Activated naive CD4-positive, alpha-beta T cell treated with anti-CD3 and anti-CD28 coated beads, Interleukin-2, amount 50 U/mL, for 24 hours (primary cell): ENCODE data around the gene SGK2.

Experiments
- H3K27ac Mint-ChIP-seq: one replicate; pipeline ENCODE4 v1.8.0; 2021; ENCODE audit warnings: mild to moderate bottlenecking, mixed read lengths
- H3K27me3 Mint-ChIP-seq: one replicate; pipeline ENCODE4 v1.8.0; 2021; ENCODE audit warnings: mixed read lengths
- H3K36me3 Mint-ChIP-seq: one replicate; pipeline ENCODE4 v1.8.0; 2021; ENCODE audit warnings: mixed read lengths
- H3K4me1 Mint-ChIP-seq: one replicate; pipeline ENCODE4 v1.8.0; 2021; ENCODE audit warnings: mixed read lengths
- H3K4me3 Mint-ChIP-seq: one replicate; pipeline ENCODE4 v1.8.0; 2021; ENCODE audit warnings: mild to moderate bottlenecking, mixed read lengths
- H3K9me3 Mint-ChIP-seq: one replicate; pipeline ENCODE4 v1.8.0; 2021; ENCODE audit warnings: mixed read lengths

The SGK2 gene

GRCh38 chr20:43543138-43543537 is 15.7 kb upstream of the SGK2 start:
- no peak overlapping the region for H3K27ac Mint-ChIP-seq
- H3K27me3 Mint-ChIP-seq: no peaks in the 10 kb centered on the region
- peaks cover 2% of the 10 kb centered on the region for H3K36me3 Mint-ChIP-seq
- H3K4me3 Mint-ChIP-seq: no peak overlapping the region
- no peaks in the 10 kb centered on the region for H3K4me1 Mint-ChIP-seq
- no peaks in the 10 kb centered on the region for H3K9me3 Mint-ChIP-seq

DNA sequence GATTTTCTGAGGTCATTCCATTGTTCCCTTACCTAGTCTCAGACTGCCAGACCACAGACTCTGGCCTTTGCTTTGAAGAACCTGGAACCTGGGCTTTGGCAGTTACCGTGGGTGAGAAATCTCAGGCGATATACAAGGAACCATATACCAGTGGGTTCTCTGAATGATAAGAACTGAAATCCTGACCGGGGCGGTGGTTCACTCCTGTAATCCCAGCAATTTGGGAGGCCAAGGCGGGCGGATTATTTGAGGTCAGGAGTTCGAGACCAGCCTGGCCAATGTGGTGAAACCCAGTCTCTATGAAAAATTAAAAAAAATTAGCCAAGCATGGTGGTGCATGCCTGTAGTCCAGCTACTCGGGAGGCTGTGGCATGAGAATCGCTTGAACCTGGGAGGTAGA is 14.3 kb upstream of the SGK2 start:
- Mint-ChIP-seq H3K27me3 (no peaks in the 10 kb centered on the region), H3K4me3 (no peak overlapping the region), H3K4me1 (no peaks in the 10 kb centered on the region), H3K9me3 (no peaks in the 10 kb centered on the region), H3K36me3 (peaks cover 2% of the 10 kb centered on the region), H3K27ac (no peak overlapping the region)

GRCh38 chr20:43545837-43546578 is 12.8 kb upstream of the SGK2 start:
- H3K36me3 Mint-ChIP-seq: peaks cover 2% of the 10 kb centered on the region
- no peak overlapping the region for H3K4me3 Mint-ChIP-seq
- no peaks in the 10 kb centered on the region for H3K9me3 Mint-ChIP-seq
- H3K27ac Mint-ChIP-seq: no peak overlapping the region
- no peaks in the 10 kb centered on the region for H3K4me1 Mint-ChIP-seq
- no peaks in the 10 kb centered on the region for H3K27me3 Mint-ChIP-seq

- H3K4me1 Mint-ChIP-seq: no peaks in the 10 kb centered on the region
- no peaks in the 10 kb centered on the region for H3K27me3 Mint-ChIP-seq
- no peak overlapping the region for H3K4me3 Mint-ChIP-seq
- no peak overlapping the region for H3K27ac Mint-ChIP-seq
- no peaks in the 10 kb centered on the region for H3K9me3 Mint-ChIP-seq
- peaks cover 5% of the 10 kb centered on the region for H3K36me3 Mint-ChIP-seq
Observed at GRCh38 chr20:43548273-43548880, 10.4 kb upstream of the SGK2 start.

GRCh38 chr20:43549416-43550065 is 9.3 kb upstream of the SGK2 start:
- peaks cover 5% of the 10 kb centered on the region for H3K36me3 Mint-ChIP-seq
- H3K27me3 Mint-ChIP-seq: no peaks in the 10 kb centered on the region
- no peaks in the 10 kb centered on the region for H3K9me3 Mint-ChIP-seq
- H3K4me3 Mint-ChIP-seq: no peak overlapping the region
- H3K4me1 Mint-ChIP-seq: no peaks in the 10 kb centered on the region
- no peak overlapping the region for H3K27ac Mint-ChIP-seq

- no peaks in the 10 kb centered on the region for H3K4me1 Mint-ChIP-seq
- no peaks in the 10 kb centered on the region for H3K9me3 Mint-ChIP-seq
- no peaks in the 10 kb centered on the region for H3K27me3 Mint-ChIP-seq
- peaks cover 5% of the 10 kb centered on the region for H3K36me3 Mint-ChIP-seq
- H3K27ac Mint-ChIP-seq: no peak overlapping the region
- no peak overlapping the region for H3K4me3 Mint-ChIP-seq
Observed at GRCh38 chr20:43550456-43550855, 8.4 kb upstream of the SGK2 start.

DNA sequence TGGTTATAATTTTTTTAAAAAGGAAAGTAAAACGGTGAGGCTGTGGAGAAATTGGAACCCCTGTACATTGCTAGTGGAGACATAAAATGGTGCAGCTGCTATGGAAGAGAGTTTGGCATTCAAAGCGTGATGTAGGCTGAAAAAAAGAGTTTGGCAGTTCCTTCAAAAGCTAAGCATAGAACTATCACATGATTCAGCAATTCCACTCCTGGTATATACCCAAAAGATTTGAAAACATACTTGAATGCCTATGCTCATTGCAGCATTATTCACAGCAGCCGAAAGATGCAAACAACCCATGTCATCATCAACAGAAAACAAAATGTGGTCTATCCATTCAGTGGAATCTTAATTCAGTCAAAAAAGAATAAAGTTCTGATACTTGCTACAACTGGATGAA is 4.5 kb upstream of the SGK2 start:
- Mint-ChIP-seq H3K27ac (no peak overlapping the region), H3K9me3 (no peaks in the 10 kb centered on the region), H3K4me1 (no peaks in the 10 kb centered on the region), H3K4me3 (no peak overlapping the region), H3K27me3 (no peaks in the 10 kb centered on the region), H3K36me3 (peaks cover 3% of the 10 kb centered on the region)

- no peaks in the 10 kb centered on the region for H3K36me3 Mint-ChIP-seq
- no peaks in the 10 kb centered on the region for H3K27me3 Mint-ChIP-seq
- H3K4me3 Mint-ChIP-seq: no peak overlapping the region
- no peaks in the 10 kb centered on the region for H3K9me3 Mint-ChIP-seq
- H3K27ac Mint-ChIP-seq: no peak overlapping the region
- no peaks in the 10 kb centered on the region for H3K4me1 Mint-ChIP-seq
Observed at GRCh38 chr20:43559147-43559987, 540 bp downstream of the SGK2 start.

- Mint-ChIP-seq H3K4me3 (no peak overlapping the region), H3K27me3 (no peaks in the 10 kb centered on the region), H3K4me1 (no peaks in the 10 kb centered on the region), H3K27ac (no peak overlapping the region), H3K9me3 (no peaks in the 10 kb centered on the region), H3K36me3 (no peaks in the 10 kb centered on the region)
Observed at GRCh38 chr20:43560974-43561373, 2.1 kb downstream of the SGK2 start.

DNA sequence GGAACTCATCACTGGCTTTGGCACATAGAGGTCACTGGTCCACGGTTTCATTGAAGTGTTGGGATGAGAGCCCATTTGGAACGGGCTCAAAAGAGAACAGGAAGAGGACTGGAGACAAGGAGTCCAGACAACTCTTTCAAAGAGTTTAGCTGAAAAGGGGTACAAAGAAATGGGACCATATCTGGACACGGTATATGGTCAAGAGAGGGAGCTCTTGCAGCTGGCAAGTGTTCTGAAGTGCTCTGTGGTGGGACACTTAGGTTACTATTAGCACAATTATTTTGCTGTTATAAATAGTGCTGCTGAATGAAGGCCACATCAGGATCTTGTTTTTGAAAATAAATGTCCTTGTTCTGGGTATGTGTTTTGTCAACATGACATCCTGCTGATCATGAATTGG is 4.6 kb downstream of the SGK2 start:
- Mint-ChIP-seq H3K4me3 (no peak overlapping the region), H3K27me3 (no peaks in the 10 kb centered on the region), H3K9me3 (no peaks in the 10 kb centered on the region), H3K4me1 (no peaks in the 10 kb centered on the region), H3K27ac (no peak overlapping the region), H3K36me3 (no peaks in the 10 kb centered on the region)

DNA sequence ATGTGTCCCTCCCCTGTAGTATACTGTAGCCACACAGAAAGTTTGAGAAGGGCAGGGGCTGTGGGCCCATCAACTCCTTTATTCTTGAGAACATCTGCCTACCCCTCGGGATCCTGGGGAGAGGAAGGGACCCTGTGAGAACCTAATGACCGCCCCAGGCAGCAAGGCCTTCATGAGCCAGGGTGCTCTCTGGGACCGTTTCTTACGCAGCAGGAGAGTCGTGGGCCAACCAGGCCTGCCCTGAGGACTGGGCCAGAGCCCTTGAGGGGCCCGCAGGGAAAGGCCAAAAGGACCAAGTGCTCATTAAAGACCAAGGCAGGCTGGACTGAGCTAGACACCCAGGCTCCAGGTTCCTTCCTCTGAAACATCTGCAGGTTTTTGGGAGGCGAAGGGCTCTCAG is 5.2 kb downstream of the SGK2 start:
- H3K27ac Mint-ChIP-seq: no peak overlapping the region
- H3K4me3 Mint-ChIP-seq: no peak overlapping the region

DNA sequence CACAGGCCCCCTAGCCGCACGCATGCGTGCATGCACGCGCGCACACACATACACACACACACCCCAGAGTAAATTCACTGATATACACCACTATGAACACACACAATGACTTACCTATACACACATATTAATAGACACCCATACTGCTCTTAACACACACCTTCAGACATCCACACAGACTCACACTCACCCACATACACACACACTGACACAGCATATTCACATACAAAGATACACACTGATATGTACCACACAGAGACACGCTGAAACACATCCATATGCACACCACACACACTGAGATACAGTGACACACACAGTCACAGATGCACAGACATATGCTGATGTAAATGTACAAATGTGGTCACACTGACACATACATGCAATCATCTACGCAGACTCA is 5.6 kb downstream of the SGK2 start:
- H3K27me3 Mint-ChIP-seq: no peaks in the 10 kb centered on the region

More for the DNA sequence above, 5.2 kb downstream of the SGK2 start:
- H3K9me3 Mint-ChIP-seq: no peaks in the 10 kb centered on the region
- H3K27me3 Mint-ChIP-seq: no peaks in the 10 kb centered on the region
- H3K4me1 Mint-ChIP-seq: no peaks in the 10 kb centered on the region
- no peaks in the 10 kb centered on the region for H3K36me3 Mint-ChIP-seq

GRCh38 chr20:43564993-43565757 is 6.3 kb downstream of the SGK2 start:
- Mint-ChIP-seq H3K36me3 (no peaks in the 10 kb centered on the region), H3K27ac (no peak overlapping the region), H3K9me3 (no peaks in the 10 kb centered on the region), H3K4me3 (no peak overlapping the region), H3K27me3 (no peaks in the 10 kb centered on the region), H3K4me1 (no peaks in the 10 kb centered on the region)

More for the DNA sequence above, 5.6 kb downstream of the SGK2 start:
- Mint-ChIP-seq H3K36me3 (no peaks in the 10 kb centered on the region), H3K4me1 (no peaks in the 10 kb centered on the region), H3K9me3 (no peaks in the 10 kb centered on the region), H3K4me3 (no peak overlapping the region), H3K27ac (no peak overlapping the region)

DNA sequence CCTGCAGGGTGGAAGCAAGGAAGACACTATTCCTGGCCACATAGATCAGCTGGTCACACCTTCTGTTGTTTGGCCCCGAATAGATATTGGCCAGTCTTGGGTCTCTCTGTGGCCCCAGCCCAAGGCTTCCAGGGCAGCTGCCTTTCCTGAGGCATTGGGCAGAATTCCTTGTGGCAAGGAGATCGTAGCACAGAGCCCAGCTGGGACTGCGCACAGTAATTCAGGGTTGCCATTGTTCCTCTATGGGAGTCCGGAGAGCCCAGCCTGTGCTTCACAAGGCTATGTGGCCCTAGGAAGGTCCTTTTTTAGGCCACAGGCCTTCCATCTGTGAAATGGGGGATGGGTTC is 6.9 kb downstream of the SGK2 start:
- Mint-ChIP-seq H3K36me3 (no peaks in the 10 kb centered on the region), H3K4me3 (no peak overlapping the region), H3K9me3 (no peaks in the 10 kb centered on the region), H3K27me3 (no peaks in the 10 kb centered on the region), H3K27ac (no peak overlapping the region), H3K4me1 (no peaks in the 10 kb centered on the region)

DNA sequence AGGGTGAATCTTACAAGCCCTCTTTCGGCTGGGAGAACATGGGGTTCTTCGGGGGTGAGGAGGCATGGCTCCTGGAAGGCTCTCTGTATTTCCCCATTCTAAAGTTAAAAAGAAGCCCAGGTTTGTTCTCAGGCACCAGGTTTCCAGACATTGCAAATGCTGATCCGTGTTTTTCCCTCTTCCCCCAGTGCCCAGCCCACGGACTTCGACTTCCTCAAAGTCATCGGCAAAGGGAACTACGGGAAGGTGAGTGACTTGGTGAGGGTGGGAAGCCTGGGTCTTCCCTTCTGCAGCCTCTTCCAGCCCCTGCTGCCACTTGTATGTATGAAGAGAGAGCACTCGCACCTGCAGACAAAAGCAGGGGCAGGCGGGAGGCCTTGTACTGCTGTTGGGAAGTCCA is 8.7 kb downstream of the SGK2 start:
- H3K27ac Mint-ChIP-seq: no peak overlapping the region
- no peaks in the 10 kb centered on the region for H3K36me3 Mint-ChIP-seq

More for the DNA sequence above, 8.7 kb downstream of the SGK2 start:
- no peaks in the 10 kb centered on the region for H3K27me3 Mint-ChIP-seq
- no peaks in the 10 kb centered on the region for H3K9me3 Mint-ChIP-seq
- H3K4me3 Mint-ChIP-seq: no peak overlapping the region
- no peaks in the 10 kb centered on the region for H3K4me1 Mint-ChIP-seq
